ENCODE measurements around the gene HMX2. TPM values are rescaled to one million over a fixed set of nuclear protein-coding genes. Genes with fewer than 3 reads are reported as not detected.
A peak's percentile ranks its signal among the peaks of the same experiment; 100 is the strongest.

The HMX2 gene
- total and polyA plus RNA-seq, 2 of the 8 experiments (the other 6 are each of a cell fraction or from before 2014, with no cell fraction given), result 2.0 to 2.7 TPM

DNA sequence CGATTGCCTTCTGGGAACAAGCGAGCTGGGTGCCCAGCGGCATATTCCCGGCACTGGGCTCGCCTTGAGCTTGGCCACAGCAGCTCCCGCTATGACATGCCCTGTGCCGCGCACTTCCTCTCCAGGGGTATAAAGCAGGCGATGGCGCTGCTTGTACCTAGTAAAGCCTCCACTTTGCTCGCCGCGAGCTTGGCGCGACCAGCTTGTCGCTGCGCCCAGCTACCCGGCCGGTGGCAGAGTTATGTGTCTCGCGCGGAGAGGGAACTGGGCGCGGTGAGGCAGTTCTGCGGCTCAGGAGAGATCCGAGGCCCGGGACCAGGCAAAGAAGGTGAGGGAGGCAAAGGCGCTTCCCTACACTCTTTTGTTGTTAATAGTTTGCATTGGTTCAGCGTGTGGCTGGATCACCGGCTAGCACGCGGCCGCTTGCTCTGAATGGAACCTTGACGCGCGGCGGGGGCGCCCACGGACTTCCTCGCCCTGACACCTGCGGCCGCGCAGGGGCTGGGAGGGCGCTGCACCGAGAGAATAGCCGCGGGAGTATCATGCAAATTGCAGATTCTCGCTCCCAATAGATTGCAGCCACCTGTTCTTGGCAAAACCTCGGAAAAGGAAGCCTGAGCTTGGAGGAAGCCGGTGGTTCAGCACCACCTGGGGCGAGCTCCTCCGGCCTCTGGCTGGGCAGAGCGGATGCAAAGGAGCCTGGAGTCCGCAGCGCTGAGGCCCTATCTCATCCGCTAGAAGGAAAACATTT is 3.2 kb downstream of the HMX2 start (continued):
- TF ChIP-seq EP300 (IDR thresholded peaks at IDR 0.05; ENCODE audit: borderline replicate concordance in 1 of 2, low read depth in 2 of 2, low read length in 2 of 2) (no peak), GTF2F1 (IDR thresholded peaks at IDR 0.05; ENCODE audit: borderline replicate concordance, low read depth, low read length) (no peak), RBBP5 (IDR thresholded peaks at IDR 0.05; ENCODE audit: borderline replicate concordance, low read depth, low read length) (0 out of 2 replicates have a peak, but pooled peaks have one; percentile 20), RNF2 (IDR thresholded peaks at IDR 0.05; ENCODE audit: borderline replicate concordance, low read depth, low read length, missing control alignments, poor library complexity, severe bottlenecking) (no peak), SP4 (IDR thresholded peaks at IDR 0.05; ENCODE audit: low read length) (no peak), HDAC2 (IDR thresholded peaks at IDR 0.05; ENCODE audit: borderline replicate concordance in 1 of 2, low read depth in 2 of 2, low read length in 2 of 2) (peak in 1 of 2 experiments; percentile 94; a peak in 1 of 4 replicates), CHD1 (IDR thresholded peaks at IDR 0.05; ENCODE audit: low read depth, low read length) (no peak), GABPA (IDR thresholded peaks at IDR 0.05; ENCODE audit: borderline replicate concordance, insufficient read depth, low read length) (no peak), NRF1 (IDR thresholded peaks at IDR 0.05; ENCODE audit: low read depth, low read length) (no peak), CBX8 (IDR thresholded peaks at IDR 0.05; ENCODE audit: borderline replicate concordance, low read depth, low read length) (no peak), BCL11A (IDR thresholded peaks at IDR 0.05; ENCODE audit: low read depth in 2 of 2, low read length in 2 of 2) (no peak), BACH1 (IDR thresholded peaks at IDR 0.05; ENCODE audit: low read length) (0 out of 2 replicates have a peak, but pooled peaks have one; percentile 42), POLR2A (IDR thresholded peaks at IDR 0.05; ENCODE audit: control extremely low read depth in 1 of 2, low read depth in 2 of 2, low read length in 2 of 2) (no peak), CTBP2 (IDR thresholded peaks at IDR 0.05; ENCODE audit: borderline replicate concordance, insufficient read depth, insufficient read length, low read length) (no peak), ASH2L (IDR thresholded peaks at IDR 0.05; ENCODE audit: low read length) (peak; percentile 77), SP2 (IDR thresholded peaks at IDR 0.05; ENCODE audit: low read length) (no peak), JUND (IDR thresholded peaks at IDR 0.05; ENCODE audit: low read length) (no peak), CTCF (IDR thresholded peaks at IDR 0.05; ENCODE audit: control extremely low read depth in 1 of 3, insufficient read depth in 1 of 3, low read depth in 1 of 3, low read length in 3 of 3) (no peak), POLR2AphosphoS5 (IDR thresholded peaks at IDR 0.05; ENCODE audit: low read depth, low read length) (no peak)
